Iris pigment epithelial cell (primary cell): Measurements from ENCODE around the gene EFS.
"Not testable (repeated sequence)": the region's sequence is repeated elsewhere in the genome, so short reads cannot be mapped to it uniquely, and the experiment has no call there.

Experiments
- DNase-seq: peaks from one replicate; pipeline ENCODE4 v3.0.0-alpha.2; 2011; ENCODE audit warnings: low read depth

EFS gene

GRCh38 chr14:23326491-23327332 is 38.3 kb downstream of the EFS start:
- no peak for DNase-seq

- DNase-seq = not testable (repeated sequence)
Observed at GRCh38 chr14:23325746-23326145, 39.2 kb downstream of the EFS start.

- DNase-seq = no peak
Observed at GRCh38 chr14:23324993-23325392, 40.0 kb downstream of the EFS start.

- no peak for DNase-seq
Observed at GRCh38 chr14:23324455-23324846, 40.5 kb downstream of the EFS start.

GRCh38 chr14:23323838-23324454 is 41.0 kb downstream of the EFS start:
- no peak for DNase-seq

- DNase-seq = no peak
Observed at GRCh38 chr14:23322568-23323517, 42.1 kb downstream of the EFS start.

GRCh38 chr14:23321572-23322547 is 43.1 kb downstream of the EFS start:
- DNase-seq = peak; percentile 74

GRCh38 chr14:23320584-23321571 is 44.1 kb downstream of the EFS start, which contains the start of gene PABPN1:
Gene PABPN1 (plus strand): TSS chr14:23321457. CDS start chr14:23321470, 13 bp downstream.
- DNase-seq = peak; percentile 100

GRCh38 chr14:23319746-23320583 is 45.0 kb downstream of the EFS start:
- DNase-seq = no peak

- no peak for DNase-seq
Observed at GRCh38 chr14:23316300-23316699, 48.7 kb downstream of the EFS start.

- DNase-seq = no peak
Observed at GRCh38 chr14:23310546-23310945, 54.4 kb downstream of the EFS start.

- no peak for DNase-seq
Observed at GRCh38 chr14:23308721-23309445, 56.1 kb downstream of the EFS start.

- DNase-seq = peak; percentile 34
Observed at GRCh38 chr14:23307687-23308644, 57.0 kb downstream of the EFS start.

GRCh38 chr14:23307146-23307530 is 57.8 kb downstream of the EFS start:
- DNase-seq = no peak

- peak; percentile 91 for DNase-seq
Observed at GRCh38 chr14:23306412-23307145, 58.4 kb downstream of the EFS start, which contains the start of gene BCL2L2. Gene BCL2L2 (plus strand): TSS chr14:23306833. CDS start chr14:23307768, 935 bp downstream.
